Lung microvascular endothelial cell (primary cell): ENCODE results near the gene EVC. TPM values are rescaled to one million over a fixed set of nuclear protein-coding genes. Genes with fewer than 3 reads are reported as not detected.
A peak's percentile ranks its signal among the peaks of the same experiment; 100 is the strongest.

Source experiments
- DNase-seq, 2 donors: peaks; one replicate each; pipeline versions ENCODE4 v3.0.0 to v3.0.0-alpha.2; 2010; ENCODE audit warnings: low read depth in 2 of 2
- total RNA-seq: library from RNA; depleted of rRNA; stranded (reverse); fragments of >200 nt; gene quantifications from 2 replicates; pipeline ENCODE4 v1.2.1, GENCODE V29; 2014

The EVC gene
- total RNA-seq, 1 donor from 2014 or later, result 17.5 TPM

DNA sequence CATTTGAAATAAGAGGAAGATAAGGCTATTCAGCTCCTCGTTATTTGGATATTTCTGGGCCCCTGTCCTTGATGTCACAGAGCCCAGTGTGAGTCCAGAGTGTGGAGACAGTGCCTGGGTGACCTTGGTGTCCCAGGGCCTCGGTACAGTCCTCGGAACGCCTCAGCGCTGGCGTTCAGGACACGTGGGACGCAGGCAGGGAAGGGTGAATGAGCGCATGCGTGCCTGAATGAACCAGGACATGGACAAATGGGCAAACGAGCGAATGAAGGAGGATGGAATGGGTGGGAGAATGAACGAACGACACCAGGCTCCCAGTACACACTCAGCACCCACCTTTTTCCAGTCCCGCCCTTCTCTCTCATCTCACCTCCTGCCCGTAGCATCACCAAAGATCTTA is 44.2 kb downstream of the EVC start:
- DNase-seq, result no peak

DNA sequence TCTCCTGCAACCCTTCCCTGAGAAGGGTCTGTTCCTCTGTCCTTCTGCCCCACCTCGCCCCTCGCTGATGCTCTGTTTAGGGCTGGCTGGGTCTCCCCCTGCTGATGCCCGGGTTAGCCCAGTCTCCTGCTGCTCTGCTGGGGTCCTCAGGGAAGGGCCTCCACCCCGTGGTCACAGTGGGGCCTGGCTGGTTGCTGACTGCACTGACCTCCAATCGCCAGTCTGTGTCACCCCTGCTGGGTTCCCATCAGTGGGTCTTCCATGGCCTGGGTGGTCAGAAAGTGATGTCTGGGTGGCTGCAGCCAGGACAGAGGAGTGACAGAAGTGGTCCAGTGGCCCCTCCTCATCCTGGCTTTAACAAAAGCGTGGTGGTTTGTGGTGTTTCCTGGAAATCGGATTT is 44.7 kb downstream of the EVC start:
- DNase-seq, result no peak

DNA sequence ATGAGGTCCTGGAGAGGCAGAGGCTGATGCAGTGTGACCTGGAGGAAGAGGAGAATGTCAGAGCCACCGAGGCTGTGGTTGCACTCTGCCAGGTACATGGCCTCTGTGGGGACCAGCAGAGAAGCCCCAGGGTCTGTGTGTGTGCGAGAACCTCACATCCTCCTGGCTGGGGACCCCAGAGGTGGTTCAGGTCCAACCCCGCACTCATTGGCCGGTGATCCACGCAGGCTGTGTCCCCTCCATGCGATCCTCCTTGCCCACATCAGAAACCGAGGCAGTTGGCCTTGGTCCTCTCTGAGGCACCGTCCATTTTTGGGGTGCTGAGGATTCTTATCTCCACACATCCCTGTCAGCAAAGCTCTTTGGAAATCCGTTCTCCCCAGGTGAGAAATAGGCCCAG is 45.3 kb downstream of the EVC start:
- DNase-seq, result no peak

DNA sequence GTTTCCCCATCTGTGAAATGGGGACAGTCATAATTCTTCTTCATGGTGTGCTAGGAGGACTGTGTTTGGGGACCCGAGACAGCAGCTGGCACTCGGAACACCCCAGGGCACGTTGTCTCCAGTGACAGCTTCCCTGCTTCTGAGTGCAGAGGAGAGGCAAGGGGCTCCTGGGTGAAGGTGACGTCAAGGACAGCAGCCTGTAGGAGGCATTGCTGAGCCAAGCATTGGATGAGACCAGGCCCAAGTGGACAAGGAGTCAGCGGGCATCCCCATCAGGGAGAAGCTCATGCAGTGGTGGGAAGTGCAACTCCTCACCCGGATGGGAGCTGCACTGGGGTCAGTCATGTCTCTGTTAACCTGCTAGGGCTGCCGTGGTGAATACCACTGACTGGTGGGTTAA is 46.1 kb downstream of the EVC start:
- DNase-seq, result no peak

DNA sequence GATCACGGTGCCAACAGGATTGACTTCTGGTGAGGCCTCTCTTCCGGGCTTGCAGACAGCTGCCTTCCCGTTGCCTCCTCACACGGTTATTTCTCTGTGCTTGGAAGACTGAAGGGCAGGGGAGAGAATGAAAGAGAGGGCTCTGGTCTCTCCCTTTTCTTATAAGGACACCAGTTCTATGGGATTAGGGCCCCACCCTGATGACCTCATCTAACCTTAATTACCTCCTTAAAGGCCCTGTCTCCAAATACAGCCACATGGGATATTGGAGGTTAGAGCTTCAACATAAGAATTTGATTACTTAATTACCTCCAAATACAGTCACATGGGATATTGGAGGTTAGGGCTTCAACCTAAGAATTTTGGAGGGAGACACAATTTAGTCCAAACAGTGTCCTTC is 46.5 kb downstream of the EVC start:
- no peak for DNase-seq

DNA sequence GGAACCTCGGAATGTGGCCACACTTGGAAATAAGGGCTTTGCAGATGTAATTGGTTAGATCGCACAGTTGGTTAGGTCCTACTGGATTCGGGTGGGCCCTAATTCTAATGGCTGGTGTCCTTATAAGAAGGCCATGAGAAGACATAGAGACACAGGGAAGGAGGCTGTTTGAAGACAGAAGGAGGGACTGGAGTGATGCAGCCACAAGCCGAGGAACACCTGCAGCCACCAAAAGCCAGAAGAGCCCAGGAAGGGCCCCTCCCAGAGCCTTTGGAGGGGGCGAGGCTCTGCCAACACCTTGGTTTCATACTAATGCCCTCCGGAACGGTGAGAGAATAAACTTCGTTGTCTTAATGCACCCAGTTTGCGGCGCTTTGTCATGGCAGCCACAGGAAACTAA is 47.0 kb downstream of the EVC start:
- DNase-seq, result no peak

DNA sequence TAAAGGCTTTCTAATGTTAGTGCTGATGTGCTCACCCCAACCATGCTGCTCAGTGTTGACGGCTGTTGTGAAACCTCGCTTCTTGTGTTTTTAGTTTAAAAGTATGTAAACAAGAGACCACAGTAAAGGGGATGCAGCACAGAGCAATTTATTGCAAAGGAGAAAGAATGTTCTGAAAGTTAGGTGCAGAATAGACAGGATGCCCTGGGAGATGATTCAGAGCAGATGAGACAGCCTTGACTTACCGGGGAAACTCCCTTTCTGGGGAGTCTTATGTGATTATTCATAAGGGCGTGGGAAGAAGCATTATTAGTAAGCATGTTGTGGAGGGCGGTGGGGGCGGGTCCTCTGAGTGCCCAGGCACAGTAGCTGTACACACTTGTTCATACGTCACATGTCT is 47.7 kb downstream of the EVC start:
- DNase-seq, result peak; percentile 9 to 95

DNA sequence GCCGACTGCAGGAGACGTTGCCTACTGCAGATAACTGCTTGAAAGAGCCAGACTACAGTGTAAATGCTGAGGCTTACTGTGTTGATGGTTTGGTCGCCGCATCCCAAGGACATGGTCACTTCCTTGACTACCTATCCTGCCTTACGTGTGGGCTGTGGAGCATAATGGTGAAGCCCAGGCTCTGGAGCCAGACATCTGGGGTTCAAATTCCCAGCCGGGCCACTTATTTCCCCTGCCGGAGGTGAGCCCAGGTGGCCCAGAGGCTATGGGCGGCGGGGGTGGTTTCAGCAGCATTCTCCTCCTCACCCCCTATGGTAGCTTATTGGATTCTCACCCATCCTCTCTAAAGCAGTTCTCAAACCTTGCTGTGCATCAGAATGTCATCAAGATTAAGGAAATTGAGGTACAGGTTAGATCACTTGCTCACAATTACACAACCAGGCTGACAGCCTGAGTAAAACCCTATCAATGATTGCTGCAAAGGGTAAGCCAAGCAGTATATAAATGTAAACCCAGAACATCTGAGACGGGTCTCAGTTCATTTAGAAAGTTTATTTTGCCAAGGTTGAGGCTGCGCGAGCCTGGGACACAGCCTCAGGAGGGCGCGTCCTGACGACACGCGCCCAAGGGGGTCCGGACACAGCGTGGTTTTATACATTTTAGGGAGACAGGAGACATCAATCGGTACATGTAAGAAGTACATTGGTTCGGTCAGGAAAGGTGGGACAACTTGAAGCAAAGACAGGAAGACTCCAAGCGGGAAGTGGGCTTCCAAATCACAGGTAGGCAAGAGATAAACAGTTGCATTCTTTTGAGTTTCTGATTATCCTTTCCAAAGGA is 48.5 kb downstream of the EVC start:
- no peak for DNase-seq

DNA sequence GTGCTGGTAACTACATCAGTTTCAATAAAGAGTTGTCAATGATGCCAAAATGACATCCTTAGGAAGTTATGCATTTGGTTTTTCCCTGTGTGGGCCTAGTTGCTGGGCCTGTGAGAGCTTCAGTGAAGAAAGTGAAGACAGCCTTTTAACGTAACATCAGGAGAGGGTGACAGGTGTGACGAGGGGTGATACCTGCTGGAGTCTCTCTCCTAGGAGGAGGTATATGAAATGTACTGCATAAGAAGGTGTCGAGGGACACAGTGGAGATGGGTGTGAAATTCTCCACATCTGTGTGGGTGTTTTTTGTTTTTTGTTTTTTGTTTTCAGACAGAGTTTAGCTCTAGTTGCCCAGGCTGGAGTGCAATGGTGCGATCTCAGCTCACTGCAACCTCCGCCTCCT is 49.2 kb downstream of the EVC start:
- DNase-seq, result no peak

DNA sequence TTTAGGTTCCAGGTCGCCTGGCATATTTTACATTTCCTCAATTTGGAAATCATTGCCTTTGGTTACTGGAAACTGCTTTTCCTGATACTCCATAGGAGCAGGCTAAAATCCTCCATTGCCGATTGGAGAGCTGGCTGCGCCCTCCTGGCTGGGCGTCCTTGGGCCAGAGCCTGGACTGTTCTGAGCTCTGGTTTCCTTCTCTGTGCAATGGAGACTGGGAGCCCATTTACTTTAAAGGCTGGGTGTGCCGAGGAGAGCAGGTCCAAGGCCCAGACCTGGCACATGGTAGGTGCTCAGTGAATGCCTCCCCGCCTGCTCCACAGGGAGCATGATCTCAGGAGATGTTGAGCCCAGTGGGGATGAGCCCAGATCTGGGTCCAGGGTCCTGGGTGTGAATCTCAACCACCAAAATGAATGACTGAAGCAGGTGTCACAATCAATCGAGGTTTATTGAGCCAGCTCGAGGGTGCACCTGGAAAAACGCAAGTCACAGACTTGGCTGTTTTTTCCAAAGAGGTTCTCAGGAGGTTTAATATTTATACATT is 50.0 kb downstream of the EVC start:
- DNase-seq, result no peak

DNA sequence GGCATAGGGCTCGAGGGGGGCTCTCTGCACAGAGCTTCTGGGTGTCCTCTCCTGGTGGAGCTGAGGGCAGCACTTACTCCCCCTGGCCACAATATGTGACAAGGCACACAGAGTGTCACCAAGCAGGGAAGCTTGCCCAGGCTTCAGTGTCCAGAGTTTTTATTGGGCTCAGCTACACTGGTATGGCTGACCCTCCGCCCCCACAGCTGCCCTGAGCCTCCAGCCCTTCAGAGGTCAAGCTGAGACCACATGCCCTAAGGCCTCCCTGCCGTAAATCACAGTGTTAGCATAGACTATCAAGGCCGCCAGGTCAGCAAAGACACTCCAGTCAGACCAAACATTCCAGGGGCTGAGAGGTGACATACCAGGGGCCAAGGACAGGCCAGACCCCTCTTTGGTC is 59.0 kb downstream of the EVC start:
- no peak for DNase-seq

DNA sequence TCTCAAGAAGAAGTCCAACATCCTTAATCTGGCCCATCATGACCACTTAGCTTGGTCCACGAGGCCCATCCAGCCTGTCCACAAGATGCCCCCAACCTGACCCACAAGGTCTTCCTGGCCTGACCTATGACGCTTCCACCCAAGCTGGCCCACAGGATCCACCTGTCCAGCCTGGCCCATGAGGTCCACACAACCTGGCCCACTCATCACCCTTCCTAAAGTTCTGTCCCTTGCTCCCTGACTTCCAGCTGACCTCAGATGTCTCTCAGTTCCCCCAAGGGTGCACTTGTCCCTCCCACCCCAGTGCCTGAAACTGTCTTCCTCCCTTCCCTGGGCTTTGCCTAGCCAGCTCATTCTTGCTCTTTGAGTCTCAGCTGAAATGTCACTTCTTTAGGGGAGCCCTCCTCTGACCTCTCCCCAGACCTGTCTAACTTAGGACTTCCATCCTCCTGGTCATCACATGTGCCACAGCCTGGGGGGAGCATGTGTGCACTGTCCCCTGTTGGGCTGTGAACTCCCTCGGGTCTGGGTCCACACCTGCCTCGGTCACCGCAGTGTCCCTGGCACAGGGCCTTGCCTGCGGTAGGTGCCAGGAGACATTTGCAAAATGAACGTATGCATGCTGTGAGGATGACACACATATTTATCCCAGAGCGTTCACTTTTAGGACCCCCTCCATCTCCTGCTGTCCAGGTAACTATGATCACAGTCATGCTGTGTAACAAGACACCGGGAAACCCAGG is 61.7 kb downstream of the EVC start:
- no peak for DNase-seq

DNA sequence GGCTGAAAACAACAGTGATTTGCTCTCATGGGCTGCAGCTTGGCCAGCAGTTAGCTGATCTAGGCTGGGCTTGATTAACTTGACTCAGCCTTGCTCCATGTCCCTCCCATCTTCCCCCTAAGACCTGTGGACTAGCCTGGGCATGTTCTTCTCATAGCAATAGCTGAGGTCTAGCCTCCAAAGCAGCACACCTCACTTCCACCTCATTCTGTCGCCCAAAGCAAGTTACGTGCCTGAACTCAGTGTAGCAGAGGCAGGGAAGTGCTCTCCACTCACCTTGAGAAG is 62.2 kb downstream of the EVC start:
- no peak for DNase-seq

DNA sequence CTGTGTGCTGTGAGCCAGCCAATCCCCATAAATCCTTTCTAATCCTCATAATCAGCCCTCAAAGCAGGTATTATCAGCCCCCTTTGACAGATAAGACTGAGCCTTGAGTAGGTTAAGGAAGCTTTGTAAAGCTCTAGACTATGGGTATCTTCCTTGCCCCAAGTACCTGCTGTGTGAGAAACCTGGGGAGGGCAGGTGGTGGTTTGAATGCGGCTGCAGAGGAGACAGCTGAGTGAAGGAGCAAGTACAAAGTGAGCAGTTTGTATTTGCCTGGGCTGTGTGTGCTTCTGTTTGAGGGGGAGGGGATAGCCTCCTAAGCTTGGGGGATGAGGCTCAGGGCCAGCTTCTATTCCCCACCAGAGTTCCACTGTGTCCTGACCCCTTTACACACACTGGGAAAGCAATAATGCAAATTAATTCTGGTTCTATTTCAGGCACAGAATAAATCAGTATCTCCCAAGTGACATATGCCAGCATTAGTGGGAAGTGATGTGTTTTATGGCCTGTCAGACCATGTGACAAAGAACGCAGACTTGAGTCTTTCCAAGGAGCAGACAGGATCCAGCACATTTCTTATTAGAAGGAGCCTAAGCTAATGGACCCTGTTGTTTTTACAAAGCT is 63.5 kb downstream of the EVC start:
- DNase-seq, result no peak

DNA sequence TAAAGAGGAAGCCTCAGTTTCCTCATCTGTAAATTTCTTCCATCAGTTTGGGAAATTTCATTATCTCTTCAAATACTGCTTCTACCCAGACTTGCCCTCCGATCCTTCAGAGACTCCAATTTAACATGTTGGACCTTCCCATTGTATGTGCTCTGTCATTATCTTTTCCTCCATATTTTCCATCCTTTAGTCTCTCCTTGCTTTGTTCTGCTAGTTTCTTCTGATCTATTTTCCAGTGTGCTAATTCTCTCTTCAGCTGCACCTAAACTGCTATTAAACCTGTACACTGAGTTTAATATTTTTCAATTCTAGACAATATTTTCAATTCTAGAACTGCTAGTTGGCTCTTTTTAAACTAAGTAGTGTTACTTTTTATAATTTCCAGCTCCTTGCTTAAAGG is 65.5 kb downstream of the EVC start:
- no peak for DNase-seq

DNA sequence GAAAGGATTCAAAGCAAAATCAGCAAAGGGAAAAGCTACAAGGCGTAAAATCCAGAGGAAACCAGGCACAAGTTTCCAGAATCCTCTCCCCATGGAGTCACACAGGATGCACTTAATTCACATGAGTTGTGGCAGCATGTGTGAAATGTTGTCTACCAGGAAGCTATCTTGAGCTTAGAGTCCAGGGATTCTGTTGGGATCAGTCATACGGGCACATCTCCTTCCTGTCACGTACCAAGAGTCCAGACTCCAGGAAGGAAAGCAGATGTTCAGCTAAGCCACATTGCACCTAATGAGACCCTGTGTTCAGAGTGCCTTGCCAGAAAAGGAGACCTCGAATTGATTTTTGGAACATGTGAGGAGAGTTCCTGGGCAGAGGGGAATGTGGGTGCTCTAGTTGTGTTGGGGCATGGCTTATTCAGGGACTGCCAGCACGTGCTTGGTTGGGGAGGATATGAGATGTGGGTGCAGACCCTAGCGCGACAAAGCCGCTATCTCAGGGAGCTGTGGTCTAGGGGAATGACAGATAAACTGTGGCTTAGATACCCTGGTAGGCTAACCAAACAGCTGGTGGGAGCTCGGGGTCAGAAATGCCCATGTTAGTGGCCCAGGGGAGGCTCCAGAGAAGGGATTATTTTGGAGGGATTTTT is 70.0 kb downstream of the EVC start:
- DNase-seq, result peak; percentile 25 to 72

DNA sequence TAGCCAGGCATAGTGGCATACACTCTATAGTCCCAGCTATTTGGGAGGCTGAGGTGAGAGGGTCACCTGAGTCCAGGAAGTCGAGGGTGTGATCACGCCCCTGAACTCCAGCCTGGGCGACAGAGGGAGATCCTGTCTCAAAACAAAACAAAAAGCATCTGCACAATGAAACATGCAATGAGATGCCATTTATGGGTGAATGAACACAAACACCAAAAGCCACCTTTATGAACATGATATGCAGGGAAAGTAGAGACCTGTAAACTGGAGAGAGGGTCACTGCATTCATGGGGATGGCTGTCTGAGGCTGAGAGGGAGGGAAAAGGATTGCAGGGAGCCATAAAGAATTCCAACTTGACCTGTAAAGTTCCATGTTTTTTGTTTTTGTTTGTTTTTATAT is 70.7 kb downstream of the EVC start:
- DNase-seq, result no peak

DNA sequence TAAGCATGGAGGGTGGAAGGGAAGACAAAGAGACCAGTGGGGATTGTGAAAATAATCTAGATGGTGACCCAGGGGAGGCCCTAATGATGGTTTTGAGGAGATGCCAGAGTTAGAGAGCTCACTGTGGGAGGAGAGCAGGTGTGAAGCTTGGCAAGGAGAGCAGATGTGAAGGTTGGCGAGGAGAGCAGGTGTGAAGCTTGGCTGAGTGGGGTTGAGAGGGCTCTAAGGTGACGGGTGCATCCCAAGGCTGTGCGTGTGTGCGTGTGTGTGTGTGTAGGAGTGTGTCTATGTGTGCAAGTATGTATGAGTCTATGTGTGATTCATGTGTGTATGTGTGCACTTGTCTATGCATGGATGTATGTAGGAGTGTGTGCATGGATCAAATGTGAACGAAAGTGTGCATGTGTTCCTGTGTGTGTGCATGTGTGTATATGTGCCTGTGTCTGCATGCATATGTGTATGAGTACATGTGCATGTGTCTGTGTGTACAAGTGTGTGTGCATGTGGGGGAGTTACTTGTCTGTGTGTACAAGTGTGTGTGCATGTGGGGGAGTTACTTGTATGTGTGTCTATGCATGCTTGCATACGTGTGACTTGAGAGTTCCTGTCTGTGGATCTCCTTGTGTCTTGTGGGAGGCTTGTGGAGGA is 72.0 kb downstream of the EVC start:
- no peak for DNase-seq

DNA sequence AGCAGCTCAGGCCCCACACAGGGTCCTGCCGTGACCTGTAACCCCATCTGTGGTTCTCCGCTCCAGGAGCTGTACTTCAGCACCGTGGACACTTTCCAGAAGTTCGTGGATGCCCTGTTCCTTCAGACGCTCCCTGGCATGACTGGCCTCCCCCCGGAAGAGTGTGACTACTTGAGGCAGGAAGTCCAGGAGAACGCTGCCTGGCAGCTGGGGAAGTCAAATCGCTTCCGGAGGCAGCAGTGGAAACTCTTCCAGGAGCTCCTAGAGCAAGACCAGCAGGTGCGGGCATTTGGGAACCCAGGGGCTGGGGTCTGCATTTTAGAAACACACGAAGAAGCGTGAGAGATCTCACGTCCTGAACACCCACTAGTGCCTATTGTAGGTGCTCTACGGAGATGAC is 72.5 kb downstream of the EVC start:
- peak in 1 of 2 donors; percentile 39 for DNase-seq

DNA sequence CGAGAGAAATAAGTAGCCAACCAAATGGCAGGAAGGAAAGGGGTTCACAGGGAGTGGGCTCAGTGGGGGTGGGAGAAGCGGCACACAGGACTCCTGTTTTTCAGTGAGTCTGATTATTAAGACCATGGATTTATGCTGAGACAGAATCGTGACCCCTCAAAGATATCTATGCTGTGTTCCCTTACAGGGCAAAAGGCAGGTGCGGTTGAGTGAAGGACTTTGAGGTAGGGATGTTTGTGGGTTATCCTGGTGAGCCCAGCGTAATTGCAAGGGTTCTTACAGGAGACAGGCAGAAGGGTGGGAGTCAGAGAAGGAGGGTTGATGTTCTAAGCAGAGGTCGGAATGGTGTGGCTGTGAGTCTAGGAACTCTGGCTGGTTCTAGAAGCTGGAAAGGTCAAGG is 73.0 kb downstream of the EVC start:
- DNase-seq, result no peak

DNA sequence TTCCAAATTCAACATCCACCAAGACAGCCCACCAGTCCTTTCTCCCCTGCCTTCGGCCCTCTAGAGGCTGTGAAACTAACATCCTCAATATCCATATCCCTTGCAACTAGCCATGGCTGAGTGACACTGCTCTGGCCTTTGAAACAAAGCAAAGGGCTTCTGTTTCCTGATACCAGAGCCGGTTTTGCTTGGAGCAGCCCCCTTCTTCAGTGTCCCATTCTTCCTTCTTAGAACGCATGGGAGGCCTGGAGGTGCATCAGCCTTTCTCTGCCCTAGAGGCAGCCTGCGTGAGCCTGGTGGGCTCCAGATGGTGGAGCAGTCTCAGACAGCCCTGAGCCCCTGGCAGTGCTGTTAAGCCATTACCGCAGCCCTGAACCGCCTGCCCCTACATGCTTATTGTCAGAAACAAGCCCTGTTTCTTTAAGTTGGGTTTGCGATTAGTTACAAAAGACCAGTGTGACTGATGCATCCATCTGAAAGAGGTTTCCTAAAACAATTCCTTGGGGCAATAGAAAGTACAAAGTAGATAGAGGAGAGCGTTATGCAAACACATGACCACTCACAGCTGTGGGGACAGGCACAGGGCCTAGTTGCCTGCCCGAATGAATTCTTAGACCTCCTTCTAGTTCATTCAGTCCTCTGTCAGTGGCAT is 74.1 kb downstream of the EVC start:
- no peak for DNase-seq
